Gastrocnemius medialis (tissue), 4 donors: ENCODE data around the gene MOCS3.

Experiments
- CTCF ChIP-seq, 5 experiments: fragments of 450-650 bp in 3 of 5; fragments of 200-600 bp in 2 of 5; sonication (generic) in 2 of 5; IDR thresholded peaks in 4 of 5; conservative IDR thresholded peaks in 1 of 5; 1 replicate in 4 of 5; 2 replicates in 1 of 5; pipeline ENCODE4 v1.5.1; 2016 to 2019; ENCODE audit warnings: antibody characterized with exemption in 5 of 5, mild to moderate bottlenecking in 3 of 5, moderate library complexity in 3 of 5
- POLR2A ChIP-seq, 2 donors: fragments of 450-650 bp; IDR thresholded peaks; one replicate each; pipeline ENCODE4 v1.6.1; 2017; ENCODE audit warnings: antibody characterized with exemption in 2 of 2, mild to moderate bottlenecking in 2 of 2, moderate library complexity in 2 of 2

DNA sequence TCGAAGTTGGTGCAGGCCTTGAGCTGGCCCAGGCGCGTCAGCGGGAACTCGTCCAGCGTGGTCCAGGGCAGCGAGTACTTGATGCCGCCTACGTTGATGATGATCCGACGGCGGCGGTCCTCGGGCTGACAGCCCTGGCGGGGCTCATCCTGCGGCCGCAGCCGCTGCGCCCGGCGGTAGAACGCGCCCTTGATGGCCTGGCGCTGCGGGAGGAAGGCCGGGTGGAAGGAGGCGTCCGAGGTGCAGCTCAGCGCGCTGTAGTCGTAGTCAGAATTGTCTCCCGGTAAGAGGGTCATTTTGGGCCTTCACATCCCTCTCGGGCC is 51.4 kb downstream of the MOCS3 start:
- TF ChIP-seq CTCF (IDR thresholded peaks at IDR 0.05 in 4 of 5, conservative IDR thresholded peaks at IDR 0.05 in 1 of 5) (no peak), POLR2A (IDR thresholded peaks at IDR 0.05) (no peak)
